Measurements from ENCODE around the gene TRIM60. TPM values are rescaled to one million over a fixed set of nuclear protein-coding genes. Genes with fewer than 3 reads are reported as not detected.
"Not testable (repeated sequence)": the region's sequence is repeated elsewhere in the genome, so short reads cannot be mapped to it uniquely, and the experiment has no call there.

The TRIM60 gene
- not detected in 2 replicates for polyA plus RNA-seq (2013)

DNA sequence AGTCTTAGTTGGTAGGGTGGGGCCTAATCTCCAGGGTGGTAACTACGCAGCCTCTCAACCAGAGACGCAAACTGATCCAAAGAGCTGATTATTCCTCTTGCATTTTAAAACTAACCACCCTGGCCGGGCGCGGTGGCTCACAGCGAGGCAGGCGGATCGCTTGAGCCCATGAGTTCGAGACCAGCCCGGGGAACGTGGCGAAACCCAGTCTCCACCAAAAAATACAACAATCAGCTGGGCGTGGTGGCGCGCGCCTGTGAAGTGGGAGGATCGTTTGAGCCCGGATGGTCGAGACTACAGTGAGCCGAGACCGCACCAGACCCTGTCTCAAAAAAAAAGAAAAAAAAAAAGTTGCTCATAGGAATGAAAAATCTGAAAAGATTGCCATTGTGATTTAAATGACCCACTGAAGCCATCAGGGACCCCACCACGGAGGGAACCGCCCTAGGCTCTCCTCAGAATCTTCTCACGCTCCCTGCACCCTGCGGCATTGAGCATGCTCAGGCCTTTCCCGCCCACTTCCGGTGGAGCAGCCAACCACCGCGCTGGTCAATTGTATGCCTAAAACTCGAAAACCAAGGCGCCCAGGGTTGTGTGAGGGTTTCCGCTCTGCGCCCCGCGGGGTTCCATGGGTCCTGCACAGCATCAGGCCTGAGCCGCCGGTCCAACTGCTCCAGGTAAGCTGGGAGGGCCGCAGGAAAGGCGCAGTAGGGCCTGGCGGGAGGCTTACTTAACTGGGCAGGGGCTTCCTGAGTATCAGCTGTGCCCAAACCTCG, at the start of gene TRIM60:
TSS of gene TRIM60 (plus strand) at position 564 of the 776 bp plus-strand sequence. CDS start 8,074 bp downstream, outside the sequence.
- WGBS (ENCODE audit: extremely low coverage, insufficient coverage, insufficient read length), result no CpG with 5 or more reads among the region's 41 CpGs

DNA sequence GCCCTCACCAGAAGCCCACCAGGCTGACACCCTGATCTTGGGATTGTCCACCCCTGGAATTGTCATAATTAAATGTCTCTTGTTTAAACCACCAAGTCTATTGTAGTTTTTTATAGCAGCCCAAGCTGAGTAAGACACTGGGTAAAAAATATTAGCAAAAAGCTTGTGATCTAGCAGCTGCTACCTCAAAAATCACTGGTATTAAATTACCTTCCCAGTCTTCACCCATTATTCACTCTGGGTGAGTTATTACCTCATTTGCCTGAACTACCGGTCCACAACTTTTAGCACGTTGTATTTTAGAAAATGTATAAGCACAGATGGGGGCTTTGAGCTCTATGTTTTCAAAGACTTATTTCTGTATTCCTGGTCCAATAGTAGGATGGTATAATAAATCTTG, 42.3 kb upstream of the TRIM60 start:
- Histone ChIP-seq H3K9me3 (ENCODE audit: insufficient read depth, low read depth, low read length) (no peaks in the 10 kb centered on the region), H2BK5ac (ENCODE audit: low read depth, low read length, poor library complexity) (no peak overlapping the region), H3K4me1 (ENCODE audit: control insufficient read depth in 1 of 2, insufficient read depth in 2 of 2, low read length in 2 of 2) (no peaks in the 10 kb centered on the region), H3K36me3 (ENCODE audit: control insufficient read depth in 1 of 2, insufficient read depth in 2 of 2, low read length in 2 of 2) (no peaks in the 10 kb centered on the region), H3K14ac (ENCODE audit: low read length) (no peak overlapping the region), H2BK12ac (ENCODE audit: low read length) (no peak overlapping the region), H3K4me2 (ENCODE audit: low read length) (no peak overlapping the region), H3K18ac (ENCODE audit: low read length) (no peak overlapping the region), H3K23ac (ENCODE audit: low read length) (no peak overlapping the region), H3K4ac (ENCODE audit: low read depth, low read length) (no peak overlapping the region), H3K27me3 (ENCODE audit: insufficient read depth, low read length) (no peaks in the 10 kb centered on the region), H3K79me2 (ENCODE audit: control insufficient read depth, insufficient read depth, low read length, poor library complexity) (no peaks in the 10 kb centered on the region), H2AK5ac (ENCODE audit: low read length) (no peak overlapping the region), H4K8ac (ENCODE audit: low read depth, low read length) (no peak overlapping the region), H4K91ac (ENCODE audit: low read depth, low read length) (no peak overlapping the region), H3K79me1 (ENCODE audit: low read length) (no peaks in the 10 kb centered on the region), H4K12ac (ENCODE audit: low read depth, low read length) (no peak overlapping the region), H2BK120ac (ENCODE audit: insufficient read depth, low read length, poor library complexity) (no peak overlapping the region), H2AFZ (ENCODE audit: insufficient read depth, low read length, poor library complexity) (no peak overlapping the region), H3K27ac (ENCODE audit: low read depth, low read length) (no peak overlapping the region), H3K4me3 (ENCODE audit: low read depth, low read length) (no peak overlapping the region), H3K9ac (ENCODE audit: low read length) (no peak overlapping the region)
- DNase-seq, result no peak
- no CpG with 5 or more reads among the region's 2 CpGs for WGBS (ENCODE audit: extremely low coverage, insufficient coverage, insufficient read length)

More for the DNA sequence above, at the start of gene TRIM60:
- Histone ChIP-seq H3K27ac (ENCODE audit: low read depth, low read length) (no peak within 1 kb of the TSS), H3K4me3 (ENCODE audit: low read depth, low read length) (no peak within 1 kb of the TSS), H2BK12ac (ENCODE audit: low read length) (no peak within 1 kb of the TSS), H3K4me2 (ENCODE audit: low read length) (no peak within 1 kb of the TSS), H2AFZ (ENCODE audit: insufficient read depth, low read length, poor library complexity) (no peak within 1 kb of the TSS), H3K4me1 (ENCODE audit: control insufficient read depth in 1 of 2, insufficient read depth in 2 of 2, low read length in 2 of 2) (no peaks in the 10 kb centered on the region), H3K18ac (ENCODE audit: low read length) (no peak within 1 kb of the TSS), H3K14ac (ENCODE audit: low read length) (no peak within 1 kb of the TSS), H2BK5ac (ENCODE audit: low read depth, low read length, poor library complexity) (no peak within 1 kb of the TSS), H4K8ac (ENCODE audit: low read depth, low read length) (no peak within 1 kb of the TSS), H3K27me3 (ENCODE audit: insufficient read depth, low read length) (no peaks in the 10 kb centered on the region), H3K36me3 (ENCODE audit: control insufficient read depth in 1 of 2, insufficient read depth in 2 of 2, low read length in 2 of 2) (no peaks in the 10 kb centered on the region), H3K9ac (ENCODE audit: low read length) (peak within 1 kb of the TSS; percentile 36), H3K4ac (ENCODE audit: low read depth, low read length) (no peak within 1 kb of the TSS), H2BK120ac (ENCODE audit: insufficient read depth, low read length, poor library complexity) (no peak within 1 kb of the TSS), H2AK5ac (ENCODE audit: low read length) (no peak within 1 kb of the TSS), H3K79me1 (ENCODE audit: low read length) (no peaks in the 10 kb centered on the region), H4K12ac (ENCODE audit: low read depth, low read length) (no peak within 1 kb of the TSS), H3K79me2 (ENCODE audit: control insufficient read depth, insufficient read depth, low read length, poor library complexity) (no peaks in the 10 kb centered on the region), H3K23ac (ENCODE audit: low read length) (no peak within 1 kb of the TSS), H4K91ac (ENCODE audit: low read depth, low read length) (no peak within 1 kb of the TSS), H3K9me3 (ENCODE audit: insufficient read depth, low read depth, low read length) (peaks cover 2% of the 10 kb centered on the region)
- peak; percentile 57 to 82 for DNase-seq

DNA sequence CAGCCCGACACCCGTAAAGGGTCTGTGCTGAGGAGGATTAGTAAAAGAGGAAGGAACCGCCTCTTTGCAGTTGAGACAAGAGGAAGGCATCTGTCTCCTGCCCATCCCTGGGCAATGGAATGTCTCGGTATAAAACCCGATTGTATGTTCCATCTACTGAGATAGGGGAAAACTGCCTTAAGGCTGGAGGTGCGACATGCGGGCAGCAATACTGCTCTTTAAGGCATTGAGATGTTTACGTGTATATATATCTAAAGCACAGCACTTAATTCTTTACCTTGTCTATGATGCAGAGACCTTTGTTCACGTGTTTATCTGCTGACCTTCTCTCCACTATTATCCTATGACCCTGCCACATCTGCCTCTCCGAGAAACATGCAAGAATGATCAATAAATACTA, 41.0 kb upstream of the TRIM60 start:
- H3K36me3 ChIP-seq (ENCODE audit: control insufficient read depth in 1 of 2, insufficient read depth in 2 of 2, low read length in 2 of 2); H3K18ac ChIP-seq (ENCODE audit: low read length); H3K4me1 ChIP-seq (ENCODE audit: control insufficient read depth in 1 of 2, insufficient read depth in 2 of 2, low read length in 2 of 2); H4K91ac ChIP-seq (ENCODE audit: low read depth, low read length); H2AK5ac ChIP-seq (ENCODE audit: low read length); H3K14ac ChIP-seq (ENCODE audit: low read length); H3K4me3 ChIP-seq (ENCODE audit: low read depth, low read length); H4K8ac ChIP-seq (ENCODE audit: low read depth, low read length); H3K79me2 ChIP-seq (ENCODE audit: control insufficient read depth, insufficient read depth, low read length, poor library complexity); H3K23ac ChIP-seq (ENCODE audit: low read length); H2BK120ac ChIP-seq (ENCODE audit: insufficient read depth, low read length, poor library complexity); H3K4me2 ChIP-seq (ENCODE audit: low read length); H2AFZ ChIP-seq (ENCODE audit: insufficient read depth, low read length, poor library complexity); H3K79me1 ChIP-seq (ENCODE audit: low read length); H2BK5ac ChIP-seq (ENCODE audit: low read depth, low read length, poor library complexity); H3K27ac ChIP-seq (ENCODE audit: low read depth, low read length); H3K4ac ChIP-seq (ENCODE audit: low read depth, low read length); H4K12ac ChIP-seq (ENCODE audit: low read depth, low read length); H3K9ac ChIP-seq (ENCODE audit: low read length); H3K27me3 ChIP-seq (ENCODE audit: insufficient read depth, low read length); H3K9me3 ChIP-seq (ENCODE audit: insufficient read depth, low read depth, low read length); H2BK12ac ChIP-seq (ENCODE audit: low read length): not testable (repeated sequence)
- WGBS (ENCODE audit: extremely low coverage, insufficient coverage, insufficient read length), result no CpG with 5 or more reads among the region's 10 CpGs
- DNase-seq, result peak; percentile 57 to 70

DNA sequence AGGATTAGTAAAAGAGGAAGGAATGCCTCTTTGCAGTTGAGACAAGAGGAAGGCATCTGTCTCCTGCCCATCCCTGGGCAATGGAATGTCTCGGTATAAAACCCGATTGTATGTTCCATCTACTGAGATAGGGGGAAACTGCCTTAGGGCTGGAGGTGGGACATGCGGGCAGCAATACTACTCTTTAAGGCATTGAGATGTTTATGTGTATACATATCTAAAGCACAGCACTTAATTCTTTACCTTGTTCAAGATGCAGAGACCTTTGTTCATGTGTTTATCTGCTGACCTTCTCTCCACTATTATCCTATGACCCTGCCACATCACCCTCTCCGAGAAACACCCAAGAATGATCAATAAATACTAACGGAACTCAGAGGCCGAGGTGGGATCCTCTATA, 35.7 kb upstream of the TRIM60 start:
- not testable (repeated sequence) for H2BK5ac ChIP-seq (ENCODE audit: low read depth, low read length, poor library complexity); H3K14ac ChIP-seq (ENCODE audit: low read length); H3K4me2 ChIP-seq (ENCODE audit: low read length); H4K8ac ChIP-seq (ENCODE audit: low read depth, low read length); H3K79me1 ChIP-seq (ENCODE audit: low read length); H3K9ac ChIP-seq (ENCODE audit: low read length); H3K27me3 ChIP-seq (ENCODE audit: insufficient read depth, low read length); H3K23ac ChIP-seq (ENCODE audit: low read length); H4K91ac ChIP-seq (ENCODE audit: low read depth, low read length); H3K4me3 ChIP-seq (ENCODE audit: low read depth, low read length); H3K4ac ChIP-seq (ENCODE audit: low read depth, low read length); H3K79me2 ChIP-seq (ENCODE audit: control insufficient read depth, insufficient read depth, low read length, poor library complexity); H3K9me3 ChIP-seq (ENCODE audit: insufficient read depth, low read depth, low read length); H3K18ac ChIP-seq (ENCODE audit: low read length); H2AK5ac ChIP-seq (ENCODE audit: low read length); H2AFZ ChIP-seq (ENCODE audit: insufficient read depth, low read length, poor library complexity); H2BK120ac ChIP-seq (ENCODE audit: insufficient read depth, low read length, poor library complexity); H3K27ac ChIP-seq (ENCODE audit: low read depth, low read length); H2BK12ac ChIP-seq (ENCODE audit: low read length); H3K4me1 ChIP-seq (ENCODE audit: control insufficient read depth in 1 of 2, insufficient read depth in 2 of 2, low read length in 2 of 2); H3K36me3 ChIP-seq (ENCODE audit: control insufficient read depth in 1 of 2, insufficient read depth in 2 of 2, low read length in 2 of 2); H4K12ac ChIP-seq (ENCODE audit: low read depth, low read length)
- peak; percentile 56 to 66 for DNase-seq
- no CpG with 5 or more reads among the region's 6 CpGs for WGBS (ENCODE audit: extremely low coverage, insufficient coverage, insufficient read length)
